ENCODE measurements around the gene ZNF792.

ZNF792 gene

GRCh38 chr19:34961775-34962686, 2.0 kb downstream of the ZNF792 start:
- Histone ChIP-seq H3K27ac (ENCODE audit: low read length, poor library complexity, severe bottlenecking) (no peak overlapping the region), H3K4me1 (ENCODE audit: control insufficient read depth, insufficient read depth, low read depth, low read length) (peaks cover 20% of the 10 kb centered on the region), H4K91ac (ENCODE audit: low read length) (no peak overlapping the region), H3K36me3 (ENCODE audit: control insufficient read depth in 1 of 2, insufficient read depth in 2 of 2, low read depth in 1 of 2, low read length in 2 of 2) (peaks cover 35 to 43% of the 10 kb centered on the region in 2 experiments), H3K4ac (ENCODE audit: low read depth in 1 of 2, low read length in 2 of 2) (no peak overlapping the region), H3K9ac (ENCODE audit: low read length) (peak overlapping the region; percentile 82), H3K23ac (ENCODE audit: low read length in 2 of 2) (no peak overlapping the region), H3K4me3 (ENCODE audit: insufficient read depth in 1 of 2, low read depth in 1 of 2, low read length in 2 of 2) (peak overlapping the region in 1 of 2 experiments; percentile 92), H2BK5ac (ENCODE audit: low read depth, low read length, poor library complexity, severe bottlenecking) (no peak overlapping the region), H4K8ac (ENCODE audit: low read length) (no peak overlapping the region), H2BK12ac (ENCODE audit: low read length in 2 of 2) (no peak overlapping the region), H2AK5ac (ENCODE audit: low read length, severe bottlenecking) (no peak overlapping the region), H2BK120ac (ENCODE audit: low read depth, low read length) (no peak overlapping the region), H3K27me3 (ENCODE audit: control insufficient read depth in 1 of 2, insufficient read depth in 1 of 2, low read length in 2 of 2) (no peaks in the 10 kb centered on the region), H2BK15ac (ENCODE audit: low read depth, poor library complexity, severe bottlenecking) (no peak overlapping the region), H2AFZ (ENCODE audit: low read depth, low read length) (no peak overlapping the region), H3K9me3 (ENCODE audit: control insufficient read depth, low read length) (peaks cover 37% of the 10 kb centered on the region), H3K79me1 (replicated peaks; ENCODE audit: low read length, poor library complexity, severe bottlenecking) (peaks cover 23% of the 10 kb centered on the region), H3K18ac (ENCODE audit: low read depth in 1 of 2, low read length in 2 of 2) (no peak overlapping the region), H3K14ac (ENCODE audit: low read length in 2 of 2) (no peak overlapping the region), H3K4me2 (ENCODE audit: low read length, poor library complexity, severe bottlenecking) (no peak overlapping the region)
- peak; percentile 21 for DNase-seq
- WGBS, result 77% methylated on average over 4 of the region's 5 CpGs

GRCh38 chr19:34960940-34961679, 2.9 kb downstream of the ZNF792 start:
- Histone ChIP-seq H3K18ac (ENCODE audit: low read depth in 1 of 2, low read length in 2 of 2) (no peak overlapping the region), H4K91ac (ENCODE audit: low read length) (no peak overlapping the region), H2AFZ (ENCODE audit: low read depth, low read length) (no peak overlapping the region), H3K14ac (ENCODE audit: low read length in 2 of 2) (no peak overlapping the region), H2BK15ac (ENCODE audit: low read depth, poor library complexity, severe bottlenecking) (no peak overlapping the region), H3K4me2 (ENCODE audit: low read length, poor library complexity, severe bottlenecking) (no peak overlapping the region), H4K8ac (ENCODE audit: low read length) (peak overlapping the region; percentile 12), H3K4ac (ENCODE audit: low read depth in 1 of 2, low read length in 2 of 2) (no peak overlapping the region), H3K23ac (ENCODE audit: low read length in 2 of 2) (no peak overlapping the region), H3K9ac (ENCODE audit: low read length) (no peak overlapping the region), H3K4me3 (ENCODE audit: insufficient read depth in 1 of 2, low read depth in 1 of 2, low read length in 2 of 2) (no peak overlapping the region), H2BK5ac (ENCODE audit: low read depth, low read length, poor library complexity, severe bottlenecking) (no peak overlapping the region), H3K27me3 (ENCODE audit: control insufficient read depth in 1 of 2, insufficient read depth in 1 of 2, low read length in 2 of 2) (no peaks in the 10 kb centered on the region), H3K79me1 (replicated peaks; ENCODE audit: low read length, poor library complexity, severe bottlenecking) (peaks cover 28% of the 10 kb centered on the region), H3K36me3 (ENCODE audit: control insufficient read depth in 1 of 2, insufficient read depth in 2 of 2, low read depth in 1 of 2, low read length in 2 of 2) (peaks cover 44 to 47% of the 10 kb centered on the region in 2 experiments), H3K27ac (ENCODE audit: low read length, poor library complexity, severe bottlenecking) (no peak overlapping the region), H3K9me3 (ENCODE audit: control insufficient read depth, low read length) (peaks cover 46% of the 10 kb centered on the region), H2BK12ac (ENCODE audit: low read length in 2 of 2) (peak overlapping the region in 1 of 2 experiments; percentile 31), H3K4me1 (ENCODE audit: control insufficient read depth, insufficient read depth, low read depth, low read length) (peaks cover 20% of the 10 kb centered on the region), H2AK5ac (ENCODE audit: low read length, severe bottlenecking) (no peak overlapping the region), H2BK120ac (ENCODE audit: low read depth, low read length) (no peak overlapping the region)
- 96% methylated on average over 12 of the region's 12 CpGs for WGBS
- DNase-seq, result no peak

DNA sequence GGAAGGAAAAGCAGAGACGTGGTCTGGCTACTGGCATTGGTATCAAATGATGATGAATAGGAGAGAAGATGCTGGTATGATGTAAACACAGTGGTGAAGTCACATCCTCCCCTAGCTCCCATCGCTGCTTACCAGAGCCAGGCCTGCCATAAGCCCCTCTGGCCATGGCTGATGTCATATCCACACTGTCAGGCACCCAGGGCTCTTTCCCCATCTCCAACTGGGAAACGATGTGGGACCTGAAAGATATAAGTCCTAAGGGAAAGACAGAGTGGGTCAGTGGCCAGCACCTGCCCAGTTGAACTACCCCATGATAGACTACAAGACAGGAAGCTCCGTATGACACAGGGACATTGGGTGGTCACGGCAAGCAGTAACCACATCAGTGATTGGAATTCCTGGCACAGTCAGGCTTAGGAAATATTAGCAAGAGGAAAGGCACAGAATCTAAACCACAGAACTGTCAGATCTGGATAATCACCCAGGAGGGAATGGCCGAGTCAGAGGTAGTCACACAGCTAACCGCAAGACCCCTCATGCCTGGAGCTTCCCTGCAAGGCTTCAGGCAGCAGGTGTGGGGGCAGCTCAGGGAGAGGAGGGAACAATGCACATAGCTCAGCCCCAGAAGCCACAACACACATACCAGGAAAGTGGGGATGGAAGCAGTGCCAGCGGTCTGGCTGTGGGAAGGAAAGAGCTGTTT, 3.8 kb downstream of the ZNF792 start:
- no peak overlapping the region for H2AK5ac ChIP-seq (ENCODE audit: low read length, severe bottlenecking)
- WGBS, result 85% methylated on average over 8 of the region's 8 CpGs

More for the DNA sequence above, 3.8 kb downstream of the ZNF792 start:
- Histone ChIP-seq H2BK12ac (ENCODE audit: low read length in 2 of 2) (no peak overlapping the region), H4K91ac (ENCODE audit: low read length) (no peak overlapping the region), H3K79me1 (replicated peaks; ENCODE audit: low read length, poor library complexity, severe bottlenecking) (peaks cover 30% of the 10 kb centered on the region), H3K4me3 (ENCODE audit: insufficient read depth in 1 of 2, low read depth in 1 of 2, low read length in 2 of 2) (peak overlapping the region in 1 of 2 experiments; percentile 48), H3K23ac (ENCODE audit: low read length in 2 of 2) (no peak overlapping the region), H4K8ac (ENCODE audit: low read length) (no peak overlapping the region), H2BK120ac (ENCODE audit: low read depth, low read length) (no peak overlapping the region), H2AFZ (ENCODE audit: low read depth, low read length) (no peak overlapping the region), H2BK15ac (ENCODE audit: low read depth, poor library complexity, severe bottlenecking) (no peak overlapping the region), H3K14ac (ENCODE audit: low read length in 2 of 2) (no peak overlapping the region), H3K9me3 (ENCODE audit: control insufficient read depth, low read length) (peaks cover 54% of the 10 kb centered on the region), H3K27me3 (ENCODE audit: control insufficient read depth in 1 of 2, insufficient read depth in 1 of 2, low read length in 2 of 2) (no peaks in the 10 kb centered on the region), H3K4me2 (ENCODE audit: low read length, poor library complexity, severe bottlenecking) (no peak overlapping the region), H3K4me1 (ENCODE audit: control insufficient read depth, insufficient read depth, low read depth, low read length) (peaks cover 20% of the 10 kb centered on the region), H3K27ac (ENCODE audit: low read length, poor library complexity, severe bottlenecking) (no peak overlapping the region), H3K36me3 (ENCODE audit: control insufficient read depth in 1 of 2, insufficient read depth in 2 of 2, low read depth in 1 of 2, low read length in 2 of 2) (peaks cover 47 to 48% of the 10 kb centered on the region in 2 experiments), H3K4ac (ENCODE audit: low read depth in 1 of 2, low read length in 2 of 2) (no peak overlapping the region), H2BK5ac (ENCODE audit: low read depth, low read length, poor library complexity, severe bottlenecking) (no peak overlapping the region), H3K18ac (ENCODE audit: low read depth in 1 of 2, low read length in 2 of 2) (no peak overlapping the region), H3K9ac (ENCODE audit: low read length) (no peak overlapping the region)
- no peak for DNase-seq

All from mesenchymal stem cell (in vitro differentiated cells and primary cell).